Endothelial cell (in vitro differentiated cells): Measurements from ENCODE around the gene GRSF1. TPM values are rescaled to one million over a fixed set of nuclear protein-coding genes. Genes with fewer than 3 reads are reported as not detected.
"Not testable (repeated sequence)": the region's sequence is repeated elsewhere in the genome, so short reads cannot be mapped to it uniquely, and the experiment has no call there.

Experiments used
- DNase-seq: peaks from one replicate; pipeline ENCODE4 v3.0.0; 2021; ENCODE audit warnings: low spot score
- H3K27ac Mint-ChIP-seq: one replicate; pipeline ENCODE4 v1.8.0; 2021; ENCODE audit warnings: mixed read lengths, inconsistent platforms; ENCODE audit not compliant: unreplicated experiment
- H3K27me3 Mint-ChIP-seq: one replicate; pipeline ENCODE4 v1.8.0; 2021; ENCODE audit warnings: mild to moderate bottlenecking, moderate library complexity, mixed read lengths, inconsistent platforms; ENCODE audit not compliant: unreplicated experiment
- H3K36me3 Mint-ChIP-seq: one replicate; pipeline ENCODE4 v1.8.0; 2021; ENCODE audit warnings: mild to moderate bottlenecking, low read depth, mixed read lengths, inconsistent platforms; ENCODE audit not compliant: unreplicated experiment
- H3K4me1 Mint-ChIP-seq: one replicate; pipeline ENCODE4 v1.8.0; 2021; ENCODE audit warnings: mild to moderate bottlenecking, mixed read lengths, inconsistent platforms; ENCODE audit not compliant: unreplicated experiment
- H3K4me3 Mint-ChIP-seq: one replicate; pipeline ENCODE4 v1.8.0; 2021; ENCODE audit warnings: mild to moderate bottlenecking, mixed read lengths, inconsistent platforms; ENCODE audit not compliant: unreplicated experiment
- H3K9me3 Mint-ChIP-seq: one replicate; pipeline ENCODE4 v1.8.0; 2021; ENCODE audit warnings: mixed read lengths, inconsistent platforms; ENCODE audit not compliant: unreplicated experiment
- CTCF ChIP-seq: fragments of 200-600 bp; sonication (generic); IDR thresholded peaks from one replicate; pipeline ENCODE4 v1.5.0; 2021; ENCODE audit warnings: antibody characterized with exemption; ENCODE audit not compliant: unreplicated experiment
- total RNA-seq: library from RNA; stranded (reverse); fragmentation: NEBNext Ultra II Directional; extraction: Animal tissue kit (Norgen Biotek cat#: 25700); gene quantifications from one replicate; pipeline ENCODE4 v1.2.1, GENCODE V29; 2021; ENCODE audit not compliant: unreplicated experiment

The GRSF1 gene
- total RNA-seq, 1 donor from 2014 or later, result 69.5 TPM

DNA sequence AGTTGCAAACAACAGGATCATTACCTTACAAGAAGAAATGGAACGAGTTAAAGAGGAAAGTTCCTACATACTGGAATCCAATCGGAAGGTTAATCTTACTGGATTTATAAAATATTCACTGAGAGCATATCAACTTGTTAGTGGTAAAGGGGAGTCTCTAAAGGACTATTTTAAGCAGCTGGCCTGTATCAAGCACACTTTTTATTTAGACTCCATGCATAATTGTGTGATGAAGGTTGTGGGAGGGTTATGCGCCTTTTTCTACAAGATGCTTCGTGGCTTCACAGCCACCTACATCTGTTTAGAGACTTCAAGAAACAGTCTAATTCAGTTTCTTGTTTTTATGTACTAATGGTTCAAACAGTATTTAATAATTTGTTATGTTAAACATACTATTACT is 56.6 kb downstream of the GRSF1 start:
- no peaks in the 10 kb centered on the region for H3K9me3 Mint-ChIP-seq
- no peaks in the 10 kb centered on the region for H3K4me1 Mint-ChIP-seq

GRCh38 chr4:70778888-70779422 is 60.7 kb downstream of the GRSF1 start:
- Mint-ChIP-seq H3K4me1 (no peaks in the 10 kb centered on the region), H3K27ac (no peak overlapping the region), H3K27me3 (no peaks in the 10 kb centered on the region), H3K36me3 (peaks cover 9% of the 10 kb centered on the region), H3K4me3 (no peak overlapping the region), H3K9me3 (no peaks in the 10 kb centered on the region)
- TF ChIP-seq CTCF, result no peak
- DNase-seq, result no peak

More for the DNA sequence above, 56.6 kb downstream of the GRSF1 start:
- Mint-ChIP-seq H3K36me3 (peaks cover 18% of the 10 kb centered on the region), H3K27me3 (no peaks in the 10 kb centered on the region), H3K4me3 (no peak overlapping the region), H3K27ac (no peak overlapping the region)
- TF ChIP-seq CTCF, result no peak
- no peak for DNase-seq

DNA sequence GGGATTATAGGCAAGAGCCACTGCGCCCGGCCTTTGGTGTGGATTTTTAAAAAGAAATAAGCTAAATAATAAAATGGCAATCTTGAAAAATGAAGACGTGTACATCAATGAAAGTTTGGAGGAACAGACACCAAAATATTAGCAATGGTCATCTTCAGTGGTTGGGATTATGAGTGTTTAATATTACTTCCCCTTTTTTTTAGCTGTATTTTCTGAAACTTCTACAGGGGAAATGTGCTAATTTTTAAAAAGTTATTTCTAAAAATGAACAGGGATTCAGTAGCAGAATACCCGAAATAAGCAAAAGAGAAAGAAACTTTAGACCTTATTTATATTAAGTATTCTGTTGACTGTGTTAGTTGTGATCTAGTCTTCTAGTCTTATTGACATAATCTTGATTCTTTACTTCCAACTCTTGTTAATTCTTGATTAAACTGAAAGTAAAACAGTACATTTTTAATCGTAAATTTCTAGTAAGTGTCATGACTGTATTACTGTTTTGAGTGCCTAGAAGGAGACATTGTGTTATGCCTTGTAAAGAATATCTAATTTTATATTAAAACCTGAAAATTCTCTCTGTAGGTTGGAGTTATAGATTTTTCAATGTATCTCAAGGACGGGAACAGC is 66.6 kb downstream of the GRSF1 start:
- Mint-ChIP-seq H3K9me3 (no peaks in the 10 kb centered on the region), H3K4me3 (no peak overlapping the region), H3K27ac (no peak overlapping the region), H3K27me3 (no peaks in the 10 kb centered on the region), H3K4me1 (no peaks in the 10 kb centered on the region), H3K36me3 (peaks cover 12% of the 10 kb centered on the region)
- no peak for DNase-seq
- no peak for TF ChIP-seq CTCF

GRCh38 chr4:70769396-70769795 is 70.3 kb downstream of the GRSF1 start:
- H3K27ac Mint-ChIP-seq, DNase-seq, H3K9me3 Mint-ChIP-seq, H3K27me3 Mint-ChIP-seq, H3K4me3 Mint-ChIP-seq, H3K4me1 Mint-ChIP-seq: not testable (repeated sequence)
- peaks cover 16% of the 10 kb centered on the region for H3K36me3 Mint-ChIP-seq

GRCh38 chr4:70768301-70768948 is 71.3 kb downstream of the GRSF1 start:
- H3K36me3 Mint-ChIP-seq, result peaks cover 23% of the 10 kb centered on the region
- no peaks in the 10 kb centered on the region for H3K27me3 Mint-ChIP-seq
- TF ChIP-seq CTCF, result no peak
- no peaks in the 10 kb centered on the region for H3K9me3 Mint-ChIP-seq
- H3K27ac Mint-ChIP-seq, result no peak overlapping the region
- DNase-seq, result no peak
- no peaks in the 10 kb centered on the region for H3K4me1 Mint-ChIP-seq
- no peak overlapping the region for H3K4me3 Mint-ChIP-seq

Other genes with a start within 250 kb of the GRSF1 start
- not detected for gene AMBN, start 247.6 kb downstream of the GRSF1 start, total RNA-seq
- gene ENAM, start 211.1 kb downstream of the GRSF1 start, total RNA-seq, result 0.18 TPM
- not detected for gene JCHAIN, start 173.4 kb downstream of the GRSF1 start, total RNA-seq
- gene UTP3, start 151.4 kb downstream of the GRSF1 start, total RNA-seq, result 28.6 TPM
- gene RUFY3, start 117.9 kb downstream of the GRSF1 start, total RNA-seq, result 72.6 TPM
- gene MOB1B, start 62.5 kb upstream of the GRSF1 start, total RNA-seq, result 49.4 TPM
- gene DCK, start 153.8 kb upstream of the GRSF1 start, total RNA-seq, result 17.5 TPM